ENCODE data around the gene MTPN. TPM values are rescaled to one million over a fixed set of nuclear protein-coding genes. Genes with fewer than 3 reads are reported as not detected.

The MTPN gene
- total RNA-seq, 1 donor from 2014 or later = 114 TPM

DNA sequence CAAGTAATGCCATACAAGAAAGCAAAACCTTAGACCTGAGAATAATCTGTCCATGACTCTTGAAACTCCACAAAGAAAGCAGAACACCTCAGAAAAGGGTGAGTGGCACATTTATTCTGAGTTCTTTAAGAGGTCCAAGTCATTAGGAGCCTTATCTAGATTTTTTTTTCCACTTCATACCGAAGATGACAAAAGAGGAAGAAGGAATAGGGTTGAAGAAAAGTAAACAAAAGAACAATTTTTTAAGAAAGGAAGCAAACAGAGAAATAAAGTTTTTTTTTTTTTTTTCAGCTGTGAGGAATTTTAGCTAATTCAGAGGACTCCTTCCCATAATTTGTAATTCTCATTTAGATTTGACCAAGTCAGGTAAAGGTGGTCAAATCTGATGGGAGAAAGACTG lies 13.1 kb upstream of the MTPN start:
- no peak overlapping the region for H3K4me3 Mint-ChIP-seq
- peaks cover 7% of the 10 kb centered on the region for H3K9me3 Mint-ChIP-seq
- H3K27ac Mint-ChIP-seq (ENCODE audit: unreplicated experiment) = no peak overlapping the region
- no peaks in the 10 kb centered on the region for H3K36me3 Mint-ChIP-seq (ENCODE audit: low read depth)
- no peak for DNase-seq (ENCODE audit: low read depth, low spot score)
- no peaks in the 10 kb centered on the region for H3K27me3 Mint-ChIP-seq (ENCODE audit: low read depth)
- TF ChIP-seq CTCF (conservative IDR thresholded peaks at IDR 0.05) = no peak
- H3K4me1 Mint-ChIP-seq = no peaks in the 10 kb centered on the region

DNA sequence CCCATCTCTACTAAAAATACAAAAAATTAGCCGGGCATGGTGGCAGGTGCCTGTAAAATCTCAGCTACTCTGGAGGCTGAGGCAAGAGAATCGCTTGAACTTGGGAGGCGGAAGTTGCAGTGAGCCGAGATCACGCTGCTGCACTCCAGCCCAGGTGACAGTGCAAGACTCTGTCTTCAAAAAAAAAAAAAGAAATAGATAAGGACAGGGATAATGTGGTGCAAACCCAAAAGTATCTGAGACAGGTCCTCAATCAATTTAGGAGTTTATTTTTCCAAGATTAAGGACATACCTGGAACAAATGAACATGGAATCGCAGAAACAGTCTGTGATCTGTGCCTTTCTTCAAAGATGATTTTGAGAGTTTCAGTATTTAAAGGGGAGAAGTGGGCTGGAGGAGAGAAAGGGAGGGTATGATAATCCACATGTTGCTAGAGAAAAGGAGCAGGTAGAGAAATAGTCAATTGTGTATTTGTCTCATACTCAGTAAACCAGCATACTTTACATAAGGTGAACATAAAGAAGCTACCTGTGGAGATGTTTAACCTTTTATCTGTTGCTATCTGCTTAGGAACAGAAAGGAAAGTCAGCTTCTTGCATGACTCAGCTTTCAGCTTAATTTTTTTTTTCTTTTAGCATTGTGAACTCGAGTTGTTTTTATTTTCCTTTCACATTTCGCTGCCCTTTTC lies 4.9 kb upstream of the MTPN start:
- Mint-ChIP-seq H3K9me3 (peaks cover 4% of the 10 kb centered on the region), H3K27ac (ENCODE audit: unreplicated experiment) (peak overlapping the region; percentile 25), H3K27me3 (ENCODE audit: low read depth) (peaks cover 8% of the 10 kb centered on the region)

GRCh38 chr7:135980665-135981180 lies 3.6 kb upstream of the MTPN start:
- DNase-seq (ENCODE audit: low read depth, low spot score) = no peak
- TF ChIP-seq CTCF (conservative IDR thresholded peaks at IDR 0.05) = no peak
- Mint-ChIP-seq H3K4me1 (peaks cover 15% of the 10 kb centered on the region), H3K36me3 (ENCODE audit: low read depth) (no peaks in the 10 kb centered on the region), H3K4me3 (no peak overlapping the region), H3K9me3 (peaks cover 3% of the 10 kb centered on the region), H3K27me3 (ENCODE audit: low read depth) (peaks cover 8% of the 10 kb centered on the region), H3K27ac (ENCODE audit: unreplicated experiment) (no peak overlapping the region)

More for the DNA sequence above, 4.9 kb upstream of the MTPN start:
- no peak for TF ChIP-seq CTCF (conservative IDR thresholded peaks at IDR 0.05)
- H3K4me3 Mint-ChIP-seq = no peak overlapping the region
- no peak for DNase-seq (ENCODE audit: low read depth, low spot score)
- no peaks in the 10 kb centered on the region for H3K36me3 Mint-ChIP-seq (ENCODE audit: low read depth)
- H3K4me1 Mint-ChIP-seq = peaks cover 5% of the 10 kb centered on the region

DNA sequence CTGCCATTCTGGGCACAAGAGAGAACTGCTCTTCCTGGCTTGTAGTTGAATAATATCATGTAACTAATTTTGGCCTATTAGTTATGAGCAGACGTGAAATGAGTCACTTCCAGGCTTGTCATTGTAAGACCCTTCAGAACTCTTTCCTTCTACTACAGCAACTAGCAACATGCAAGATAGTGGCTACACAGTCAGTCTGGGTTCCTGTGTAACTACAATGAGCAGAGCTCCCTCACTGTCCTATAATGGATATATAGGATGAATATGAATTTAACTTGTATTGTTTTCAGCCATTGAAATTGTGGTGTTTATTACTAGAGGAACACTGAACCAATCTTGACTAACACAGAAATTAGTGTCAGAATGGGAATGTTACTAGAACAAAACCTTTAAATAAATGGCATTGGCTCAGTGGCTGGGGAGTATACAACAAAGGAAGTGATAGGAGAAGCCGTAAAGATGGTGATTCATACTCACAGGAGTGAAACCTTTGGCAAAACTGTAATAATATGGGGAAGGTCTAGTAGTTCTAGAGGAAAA lies 2.9 kb upstream of the MTPN start:
- H3K4me1 Mint-ChIP-seq = peaks cover 16% of the 10 kb centered on the region
- no peaks in the 10 kb centered on the region for H3K36me3 Mint-ChIP-seq (ENCODE audit: low read depth)
- no peak overlapping the region for H3K27ac Mint-ChIP-seq (ENCODE audit: unreplicated experiment)

DNA sequence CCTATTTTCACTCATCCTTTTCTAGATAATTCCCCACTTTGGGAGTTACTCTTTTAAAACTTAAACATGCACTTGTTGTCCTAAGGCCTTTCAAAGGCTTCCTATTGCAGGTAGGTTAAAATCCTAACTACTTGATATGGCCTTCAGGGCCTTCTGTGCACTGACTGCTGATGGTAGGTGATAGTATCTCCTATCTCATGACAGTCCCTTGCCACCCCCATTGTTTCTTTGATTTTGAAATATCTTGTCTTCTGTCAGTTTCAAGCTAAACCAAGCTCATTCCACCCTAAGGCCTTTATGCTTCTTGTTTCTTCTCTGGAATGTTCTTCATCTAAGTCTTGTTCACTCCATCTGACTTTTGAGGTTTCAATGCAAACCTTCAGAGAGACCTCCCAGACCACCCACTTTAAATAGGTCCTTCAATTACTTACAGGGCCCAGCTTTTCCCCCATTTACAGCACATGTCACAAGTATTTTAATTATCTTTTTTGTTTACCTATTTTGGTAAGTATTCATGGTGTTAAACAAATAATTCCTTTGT lies 2.4 kb upstream of the MTPN start:
- Mint-ChIP-seq H3K27me3 (ENCODE audit: low read depth) (peaks cover 8% of the 10 kb centered on the region), H3K4me1 (peaks cover 18% of the 10 kb centered on the region), H3K4me3 (peak overlapping the region; percentile 53), H3K36me3 (ENCODE audit: low read depth) (no peaks in the 10 kb centered on the region), H3K27ac (ENCODE audit: unreplicated experiment) (no peak overlapping the region), H3K9me3 (no peaks in the 10 kb centered on the region)
- no peak for TF ChIP-seq CTCF (conservative IDR thresholded peaks at IDR 0.05)
- no peak for DNase-seq (ENCODE audit: low read depth, low spot score)

More for the DNA sequence above, 2.9 kb upstream of the MTPN start:
- no peak for TF ChIP-seq CTCF (conservative IDR thresholded peaks at IDR 0.05)
- Mint-ChIP-seq H3K4me3 (peak overlapping the region; percentile 10), H3K27me3 (ENCODE audit: low read depth) (peaks cover 8% of the 10 kb centered on the region), H3K9me3 (no peaks in the 10 kb centered on the region)
- no peak for DNase-seq (ENCODE audit: low read depth, low spot score)
